ENCODE data around the gene CCR5AS.
"Not testable (repeated sequence)": the region's sequence is repeated elsewhere in the genome, so short reads cannot be mapped to it uniquely, and the experiment has no call there.

The CCR5AS gene

GRCh38 chr3:46400846-46401245 lies 6.0 kb downstream of the CCR5AS start:
- H3K9me3 Mint-ChIP-seq, result peaks cover 4% of the 10 kb centered on the region
- H3K27ac Mint-ChIP-seq, result no peak overlapping the region
- no peak overlapping the region for H3K4me3 Mint-ChIP-seq
- no peak for DNase-seq
- no peaks in the 10 kb centered on the region for H3K36me3 Mint-ChIP-seq (ENCODE audit: low read depth)
- peaks cover 7% of the 10 kb centered on the region for H3K4me1 Mint-ChIP-seq (ENCODE audit: low read depth)
- peaks cover 4% of the 10 kb centered on the region for H3K27me3 Mint-ChIP-seq

GRCh38 chr3:46400000-46400734 lies 6.7 kb downstream of the CCR5AS start:
- Mint-ChIP-seq H3K27me3 (peaks cover 4% of the 10 kb centered on the region), H3K4me1 (ENCODE audit: low read depth) (peaks cover 8% of the 10 kb centered on the region), H3K9me3 (peaks cover 4% of the 10 kb centered on the region), H3K4me3 (no peak overlapping the region), H3K27ac (no peak overlapping the region), H3K36me3 (ENCODE audit: low read depth) (no peaks in the 10 kb centered on the region)
- DNase-seq, result no peak

- Mint-ChIP-seq H3K4me3 (no peak overlapping the region), H3K4me1 (ENCODE audit: low read depth) (peaks cover 8% of the 10 kb centered on the region)
These were observed 7.3 kb downstream of the CCR5AS start for GRCh38 chr3:46399557-46399956.

GRCh38 chr3:46399098-46399497 lies 7.8 kb downstream of the CCR5AS start:
- Mint-ChIP-seq H3K27me3 (peaks cover 4% of the 10 kb centered on the region), H3K36me3 (ENCODE audit: low read depth) (no peaks in the 10 kb centered on the region), H3K9me3 (peaks cover 4% of the 10 kb centered on the region), H3K4me1 (ENCODE audit: low read depth) (peaks cover 8% of the 10 kb centered on the region), H3K4me3 (no peak overlapping the region), H3K27ac (no peak overlapping the region)
- no peak for DNase-seq

More at GRCh38 chr3:46399557-46399956, 7.3 kb downstream of the CCR5AS start:
- peaks cover 4% of the 10 kb centered on the region for H3K27me3 Mint-ChIP-seq
- peaks cover 4% of the 10 kb centered on the region for H3K9me3 Mint-ChIP-seq
- DNase-seq, result no peak
- H3K27ac Mint-ChIP-seq, result no peak overlapping the region
- H3K36me3 Mint-ChIP-seq (ENCODE audit: low read depth), result no peaks in the 10 kb centered on the region

GRCh38 chr3:46398186-46398955 lies 8.5 kb downstream of the CCR5AS start:
- Mint-ChIP-seq H3K4me3 (no peak overlapping the region), H3K27me3 (peaks cover 4% of the 10 kb centered on the region), H3K4me1 (ENCODE audit: low read depth) (peaks cover 8% of the 10 kb centered on the region), H3K36me3 (ENCODE audit: low read depth) (no peaks in the 10 kb centered on the region), H3K27ac (no peak overlapping the region), H3K9me3 (peaks cover 4% of the 10 kb centered on the region)
- DNase-seq, result no peak

GRCh38 chr3:46397111-46397510 lies 9.8 kb downstream of the CCR5AS start:
- no peak for DNase-seq
- peaks cover 8% of the 10 kb centered on the region for H3K4me1 Mint-ChIP-seq (ENCODE audit: low read depth)
- H3K9me3 Mint-ChIP-seq, result no peaks in the 10 kb centered on the region
- no peaks in the 10 kb centered on the region for H3K36me3 Mint-ChIP-seq (ENCODE audit: low read depth)
- no peaks in the 10 kb centered on the region for H3K27me3 Mint-ChIP-seq
- no peak overlapping the region for H3K27ac Mint-ChIP-seq
- H3K4me3 Mint-ChIP-seq, result no peak overlapping the region

GRCh38 chr3:46395766-46396530 lies 10.9 kb downstream of the CCR5AS start:
- no peak overlapping the region for H3K4me3 Mint-ChIP-seq
- no peak overlapping the region for H3K27ac Mint-ChIP-seq
- DNase-seq, result no peak
- H3K27me3 Mint-ChIP-seq, result no peaks in the 10 kb centered on the region
- H3K4me1 Mint-ChIP-seq (ENCODE audit: low read depth), result peaks cover 8% of the 10 kb centered on the region
- H3K9me3 Mint-ChIP-seq, result no peaks in the 10 kb centered on the region
- H3K36me3 Mint-ChIP-seq (ENCODE audit: low read depth), result no peaks in the 10 kb centered on the region

- no peaks in the 10 kb centered on the region for H3K36me3 Mint-ChIP-seq (ENCODE audit: low read depth)
- no peaks in the 10 kb centered on the region for H3K27me3 Mint-ChIP-seq
- no peak overlapping the region for H3K27ac Mint-ChIP-seq
- H3K9me3 Mint-ChIP-seq, result no peaks in the 10 kb centered on the region
- H3K4me1 Mint-ChIP-seq (ENCODE audit: low read depth), result peaks cover 8% of the 10 kb centered on the region
- no peak for DNase-seq
- no peak overlapping the region for H3K4me3 Mint-ChIP-seq
These were observed 11.6 kb downstream of the CCR5AS start for GRCh38 chr3:46395210-46395661.

GRCh38 chr3:46393554-46394434 lies 13.1 kb downstream of the CCR5AS start:
- Mint-ChIP-seq H3K36me3 (ENCODE audit: low read depth) (no peaks in the 10 kb centered on the region), H3K9me3 (no peaks in the 10 kb centered on the region), H3K27me3 (no peaks in the 10 kb centered on the region), H3K4me1 (ENCODE audit: low read depth) (peaks cover 8% of the 10 kb centered on the region), H3K4me3 (no peak overlapping the region), H3K27ac (no peak overlapping the region)
- DNase-seq, result no peak

- no peaks in the 10 kb centered on the region for H3K27me3 Mint-ChIP-seq
- H3K27ac Mint-ChIP-seq, result no peak overlapping the region
- peaks cover 8% of the 10 kb centered on the region for H3K4me1 Mint-ChIP-seq (ENCODE audit: low read depth)
- H3K36me3 Mint-ChIP-seq (ENCODE audit: low read depth), result no peaks in the 10 kb centered on the region
- no peak overlapping the region for H3K4me3 Mint-ChIP-seq
- no peak for DNase-seq
- H3K9me3 Mint-ChIP-seq, result no peaks in the 10 kb centered on the region
These were observed 13.9 kb downstream of the CCR5AS start for GRCh38 chr3:46393011-46393410.

GRCh38 chr3:46391526-46391925 lies 15.3 kb downstream of the CCR5AS start:
- not testable (repeated sequence) for H3K27ac Mint-ChIP-seq; DNase-seq; H3K27me3 Mint-ChIP-seq; H3K4me1 Mint-ChIP-seq (ENCODE audit: low read depth); H3K9me3 Mint-ChIP-seq; H3K4me3 Mint-ChIP-seq; H3K36me3 Mint-ChIP-seq (ENCODE audit: low read depth)

GRCh38 chr3:46389306-46389705 lies 17.6 kb downstream of the CCR5AS start:
- H3K36me3 Mint-ChIP-seq (ENCODE audit: low read depth), result no peaks in the 10 kb centered on the region
- H3K27me3 Mint-ChIP-seq, result no peaks in the 10 kb centered on the region
- H3K4me1 Mint-ChIP-seq (ENCODE audit: low read depth), result peaks cover 2% of the 10 kb centered on the region
- H3K27ac Mint-ChIP-seq, result no peak overlapping the region
- no peaks in the 10 kb centered on the region for H3K9me3 Mint-ChIP-seq
- no peak for DNase-seq
- H3K4me3 Mint-ChIP-seq, result no peak overlapping the region

GRCh38 chr3:46388847-46389246 lies 18.0 kb downstream of the CCR5AS start:
- DNase-seq, H3K4me3 Mint-ChIP-seq: not testable (repeated sequence)

GRCh38 chr3:46386205-46386604 lies 20.7 kb downstream of the CCR5AS start:
- Mint-ChIP-seq H3K9me3 (no peaks in the 10 kb centered on the region), H3K4me1 (ENCODE audit: low read depth) (peaks cover 15% of the 10 kb centered on the region), H3K27me3 (no peaks in the 10 kb centered on the region), H3K36me3 (ENCODE audit: low read depth) (no peaks in the 10 kb centered on the region), H3K27ac (no peak overlapping the region), H3K4me3 (no peak overlapping the region)
- DNase-seq, result no peak

More at GRCh38 chr3:46388847-46389246, 18.0 kb downstream of the CCR5AS start:
- H3K27me3 Mint-ChIP-seq; H3K4me1 Mint-ChIP-seq (ENCODE audit: low read depth); H3K27ac Mint-ChIP-seq; H3K9me3 Mint-ChIP-seq; H3K36me3 Mint-ChIP-seq (ENCODE audit: low read depth): not testable (repeated sequence)

All from activated T-cell treated with anti-CD3 and anti-CD28 coated beads, Interleukin-2, amount 50 U/mL, for 24 hours (primary cell).